HG03064 (cell line): Measurements from ENCODE around the gene TECR.
"Not testable (repeated sequence)": the region's sequence is repeated elsewhere in the genome, so short reads cannot be mapped to it uniquely, and the experiment has no call there.

ENCODE experiments used
- ATAC-seq: cut with Tn5 transposase; IDR thresholded peaks from one replicate; pipeline ENCODE4 v1.9.1; 2021; ENCODE audit warnings: low read depth; ENCODE audit not compliant: unreplicated experiment

The TECR gene

GRCh38 chr19:14559916-14560775 is 30.8 kb downstream of the TECR start:
- ATAC-seq, result no peak

- ATAC-seq, result no peak
Observed at GRCh38 chr19:14560776-14561108, 31.3 kb downstream of the TECR start.

GRCh38 chr19:14561249-14561648 is 31.9 kb downstream of the TECR start:
- ATAC-seq, result no peak

- no peak for ATAC-seq
Observed at GRCh38 chr19:14561847-14562351, 32.5 kb downstream of the TECR start.

- ATAC-seq, result no peak
Observed at GRCh38 chr19:14562660-14563589, 33.5 kb downstream of the TECR start.

GRCh38 chr19:14563590-14563926 is 34.2 kb downstream of the TECR start:
- ATAC-seq, result no peak

- no peak for ATAC-seq
Observed at GRCh38 chr19:14563989-14564651, 34.7 kb downstream of the TECR start.

- not testable (repeated sequence) for ATAC-seq
Observed at GRCh38 chr19:14564652-14565297, 35.4 kb downstream of the TECR start.

GRCh38 chr19:14565298-14565679 is 35.9 kb downstream of the TECR start:
- ATAC-seq, result no peak

GRCh38 chr19:14565765-14566711 is 36.6 kb downstream of the TECR start:
- ATAC-seq, result no peak

GRCh38 chr19:14566712-14567077 is 37.3 kb downstream of the TECR start:
- no peak for ATAC-seq

- ATAC-seq, result no peak
Observed at GRCh38 chr19:14567079-14567478, 37.7 kb downstream of the TECR start.

GRCh38 chr19:14570864-14571527 is 41.6 kb downstream of the TECR start:
- ATAC-seq, result no peak

GRCh38 chr19:14571695-14572490 is 42.5 kb downstream of the TECR start, which contains the start of gene NDUFB7:
Gene NDUFB7, minus strand, starts transcription at chr19:14572066. Its CDS starts 66 bp downstream, at chr19:14572000.
- peak; percentile 57 for ATAC-seq

- no peak for ATAC-seq
Observed at GRCh38 chr19:14575428-14575980, 46.1 kb downstream of the TECR start.

GRCh38 chr19:14576363-14576762 is 47.0 kb downstream of the TECR start:
- no peak for ATAC-seq

GRCh38 chr19:14577264-14577663 is 47.9 kb downstream of the TECR start:
- no peak for ATAC-seq
